ENCODE results near the gene PRR7.

The PRR7 gene

GRCh38 chr5:177438468-177438867, 8.1 kb upstream of the PRR7 start:
- DNase-seq: no peak

GRCh38 chr5:177439518-177440053, 7.0 kb upstream of the PRR7 start:
- DNase-seq: no peak

GRCh38 chr5:177440211-177440989, 6.2 kb upstream of the PRR7 start:
- DNase-seq: peak; percentile 34

- DNase-seq: no peak
These were observed 5.4 kb upstream of the PRR7 start for GRCh38 chr5:177440990-177441780.

- DNase-seq: no peak
These were observed 4.4 kb upstream of the PRR7 start for GRCh38 chr5:177442066-177442826.

GRCh38 chr5:177443144-177443983, 3.2 kb upstream of the PRR7 start:
- DNase-seq: no peak

- DNase-seq: no peak
These were observed 2.2 kb upstream of the PRR7 start for GRCh38 chr5:177444106-177445051.

- no peak for DNase-seq
These were observed 1.3 kb upstream of the PRR7 start for GRCh38 chr5:177445052-177445916.

- no peak for DNase-seq
These were observed 756 bp upstream of the PRR7 start for GRCh38 chr5:177445917-177446199.

GRCh38 chr5:177447066-177447610, 524 bp downstream of the PRR7 start:
- peak; percentile 57 for DNase-seq

GRCh38 chr5:177447611-177448243, 1.1 kb downstream of the PRR7 start:
- DNase-seq: peak; percentile 31

GRCh38 chr5:177448244-177448950, 1.8 kb downstream of the PRR7 start:
- no peak for DNase-seq

- no peak for DNase-seq
These were observed 2.8 kb downstream of the PRR7 start for GRCh38 chr5:177449140-177450061.

- no peak for DNase-seq
These were observed 4.2 kb downstream of the PRR7 start for GRCh38 chr5:177450667-177451424.

- no peak for DNase-seq
These were observed 6.3 kb downstream of the PRR7 start for GRCh38 chr5:177452688-177453638.
